HG02884 (cell line): Measurements from ENCODE around the gene OXSR1.
"Not testable (repeated sequence)": the region's sequence is repeated elsewhere in the genome, so short reads cannot be mapped to it uniquely, and the experiment has no call there.

Experiments
- ATAC-seq: cut with Tn5 transposase; IDR thresholded peaks from one replicate; pipeline ENCODE4 v1.9.1; 2021; ENCODE audit warnings: mild to moderate bottlenecking, moderate library complexity; ENCODE audit not compliant: unreplicated experiment

OXSR1 gene

GRCh38 chr3:38127611-38128302 is 37.6 kb upstream of the OXSR1 start:
- no peak for ATAC-seq

GRCh38 chr3:38128303-38128655 is 37.1 kb upstream of the OXSR1 start:
- no peak for ATAC-seq

GRCh38 chr3:38129058-38129457 is 36.3 kb upstream of the OXSR1 start:
- ATAC-seq: no peak

GRCh38 chr3:38130631-38131065 is 34.7 kb upstream of the OXSR1 start:
- no peak for ATAC-seq

GRCh38 chr3:38131621-38132369 is 33.5 kb upstream of the OXSR1 start:
- ATAC-seq: no peak

GRCh38 chr3:38133209-38133556 is 32.2 kb upstream of the OXSR1 start:
- no peak for ATAC-seq

- ATAC-seq: no peak
Observed at GRCh38 chr3:38133557-38134405, 31.6 kb upstream of the OXSR1 start.

GRCh38 chr3:38134517-38135143 is 30.7 kb upstream of the OXSR1 start:
- not testable (repeated sequence) for ATAC-seq

- ATAC-seq: not testable (repeated sequence)
Observed at GRCh38 chr3:38135621-38136277, 29.6 kb upstream of the OXSR1 start.

GRCh38 chr3:38136393-38136776 is 29.0 kb upstream of the OXSR1 start:
- ATAC-seq: no peak

- ATAC-seq: peak; percentile 92
Observed at GRCh38 chr3:38136777-38137614, 28.3 kb upstream of the OXSR1 start, which contains the start of gene ACAA1. ACAA1 (minus strand) TSS chr3:38137127; CDS start chr3:38137035, 92 bp downstream.

GRCh38 chr3:38137615-38138348 is 27.6 kb upstream of the OXSR1 start:
- ATAC-seq: no peak

- ATAC-seq: peak; percentile 39
Observed at GRCh38 chr3:38138349-38139190, 26.8 kb upstream of the OXSR1 start, which contains the start of gene MYD88. MYD88 (plus strand) TSS chr3:38138661; CDS start chr3:38138701, 40 bp downstream.

GRCh38 chr3:38139191-38139590 is 26.1 kb upstream of the OXSR1 start:
- ATAC-seq: no peak

- no peak for ATAC-seq
Observed at GRCh38 chr3:38139652-38140051, 25.7 kb upstream of the OXSR1 start.

GRCh38 chr3:38140326-38141172 is 24.8 kb upstream of the OXSR1 start:
- ATAC-seq: no peak
